HG03565 (cell line): Measurements from ENCODE around the gene FLCN.

ENCODE experiments used
- ATAC-seq: cut with Tn5 transposase; IDR thresholded peaks from one replicate; pipeline ENCODE4 v1.9.1; 2021; ENCODE audit warnings: mild to moderate bottlenecking, moderate library complexity; ENCODE audit not compliant: unreplicated experiment

The FLCN gene

GRCh38 chr17:17239832-17240231, 2.9 kb upstream of the FLCN start:
- no peak for ATAC-seq

DNA sequence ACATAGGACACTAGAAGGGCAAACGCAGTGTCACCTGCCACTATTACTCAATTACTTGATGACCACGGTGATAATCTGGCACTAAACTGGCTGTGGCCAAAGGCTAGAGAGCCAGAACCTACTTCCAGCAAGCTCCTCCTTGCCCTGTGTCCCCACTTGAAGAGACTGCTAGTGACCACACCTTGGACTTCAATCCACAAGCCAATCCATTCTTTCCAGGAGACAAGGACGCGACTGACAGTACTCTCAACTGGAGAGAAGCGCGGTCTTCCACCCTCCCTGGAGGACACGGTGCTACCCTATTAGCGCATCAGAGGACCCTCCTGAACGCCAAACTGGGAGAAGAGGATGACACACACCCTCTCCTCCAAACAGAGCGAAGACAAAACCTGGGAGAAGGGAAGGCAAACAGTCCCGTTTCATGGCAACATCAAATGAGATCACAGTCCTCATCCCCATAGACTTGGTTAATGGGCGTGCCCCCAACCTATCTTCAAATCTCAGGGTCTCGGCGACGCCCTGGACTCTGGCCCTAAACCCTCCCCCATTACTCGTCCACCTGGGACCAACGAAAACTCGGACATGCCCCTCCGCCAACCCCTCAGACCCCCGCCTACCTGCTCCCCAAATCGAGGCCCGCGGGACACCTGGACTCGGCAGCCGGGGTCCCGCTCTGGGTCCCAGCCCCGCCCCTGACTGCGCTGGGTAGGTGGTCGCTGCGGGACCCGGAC, 508 bp downstream of the FLCN start:
- ATAC-seq: no peak

DNA sequence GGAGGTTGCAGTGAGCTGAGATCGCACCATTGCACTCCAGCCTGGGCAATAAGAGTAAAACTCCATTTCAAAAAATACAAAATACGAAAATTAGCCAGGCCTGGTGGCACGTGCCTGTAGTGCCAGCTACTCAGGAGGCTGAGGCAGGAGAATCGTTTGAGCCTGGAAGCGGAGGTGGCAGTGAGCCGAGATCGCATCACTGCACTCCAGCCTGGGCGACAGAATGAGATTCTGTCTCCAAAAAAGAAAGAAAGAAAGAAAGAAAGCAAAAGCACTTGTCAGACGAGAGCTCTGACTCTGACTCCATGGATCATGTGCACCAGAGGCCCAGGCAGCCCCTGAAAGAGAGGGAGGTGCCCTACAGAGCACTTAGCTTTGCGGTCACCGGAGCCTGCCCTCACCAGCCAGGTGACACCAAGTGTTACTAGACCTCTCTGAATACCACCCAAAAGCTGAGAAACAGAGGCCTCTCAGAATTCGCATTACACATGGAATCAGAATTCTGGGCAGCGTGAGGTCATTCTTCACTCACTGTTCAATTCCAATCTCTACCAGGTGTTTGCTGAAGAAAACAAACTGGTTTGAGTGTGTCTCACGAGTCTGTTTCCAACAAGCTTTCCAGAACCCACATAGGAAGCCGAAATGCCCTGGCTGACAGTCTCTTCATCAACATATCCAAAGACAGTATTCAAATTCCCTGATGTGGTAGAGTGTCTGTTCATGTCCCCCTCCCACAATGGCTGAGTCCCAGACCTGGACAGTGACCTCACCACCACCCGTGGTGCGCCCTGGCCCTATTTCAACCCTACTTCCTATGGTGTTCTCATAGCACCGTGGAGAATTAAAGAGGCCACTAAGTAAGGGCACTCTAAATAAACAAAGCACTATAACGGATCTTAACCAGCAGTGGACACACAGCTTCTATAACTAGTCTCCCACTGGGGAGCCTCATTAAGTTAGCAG, 1.5 kb downstream of the FLCN start:
- ATAC-seq: no peak

DNA sequence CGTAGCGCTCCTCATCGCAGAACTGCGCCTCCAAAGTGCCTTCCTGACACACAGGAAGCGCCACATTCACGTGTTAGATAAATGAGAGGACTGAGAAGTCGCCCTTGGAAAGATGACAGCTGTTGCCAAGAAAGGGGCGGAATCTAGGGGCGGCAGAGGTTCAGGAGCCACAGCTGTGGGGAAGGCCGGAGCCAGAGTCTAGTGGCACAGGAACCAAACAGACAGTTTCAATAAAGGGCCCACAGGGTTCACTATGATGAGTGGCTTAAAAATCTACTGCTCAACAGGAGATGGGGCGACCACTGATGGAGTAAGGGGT, 4.7 kb downstream of the FLCN start:
- ATAC-seq: no peak

DNA sequence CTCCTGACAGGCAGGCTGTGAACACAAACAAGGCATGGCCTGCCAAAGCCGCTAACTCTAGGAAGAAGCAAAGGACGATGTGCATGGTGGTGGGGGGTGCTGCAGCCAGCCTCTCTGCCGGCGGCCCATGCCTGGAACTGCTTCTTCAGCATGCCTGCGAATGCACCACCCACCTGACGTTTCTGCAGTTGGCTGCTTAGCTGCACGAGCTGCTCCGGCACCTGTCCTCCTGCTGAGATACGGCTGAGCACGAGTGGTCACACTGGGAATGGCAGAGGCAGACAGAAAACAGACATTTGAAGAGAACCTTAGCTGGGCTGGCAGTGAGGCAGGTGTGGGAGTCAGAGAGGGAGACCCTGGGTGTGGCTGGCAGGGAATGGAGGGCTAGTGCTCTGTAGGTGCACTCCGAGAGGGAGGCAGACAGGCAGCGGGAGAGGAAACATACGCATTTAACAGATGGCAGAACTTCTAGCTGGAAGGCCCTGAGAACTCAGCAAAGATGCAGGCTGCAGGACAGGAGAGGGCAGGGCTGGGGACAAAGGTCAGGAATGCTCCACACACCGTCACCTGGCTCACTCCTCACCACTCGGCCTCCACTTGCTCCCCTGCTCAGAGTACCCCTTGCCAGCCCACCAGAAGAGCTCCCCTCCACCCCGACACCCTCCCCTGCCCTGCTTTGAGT, 5.2 kb downstream of the FLCN start:
- no peak for ATAC-seq

DNA sequence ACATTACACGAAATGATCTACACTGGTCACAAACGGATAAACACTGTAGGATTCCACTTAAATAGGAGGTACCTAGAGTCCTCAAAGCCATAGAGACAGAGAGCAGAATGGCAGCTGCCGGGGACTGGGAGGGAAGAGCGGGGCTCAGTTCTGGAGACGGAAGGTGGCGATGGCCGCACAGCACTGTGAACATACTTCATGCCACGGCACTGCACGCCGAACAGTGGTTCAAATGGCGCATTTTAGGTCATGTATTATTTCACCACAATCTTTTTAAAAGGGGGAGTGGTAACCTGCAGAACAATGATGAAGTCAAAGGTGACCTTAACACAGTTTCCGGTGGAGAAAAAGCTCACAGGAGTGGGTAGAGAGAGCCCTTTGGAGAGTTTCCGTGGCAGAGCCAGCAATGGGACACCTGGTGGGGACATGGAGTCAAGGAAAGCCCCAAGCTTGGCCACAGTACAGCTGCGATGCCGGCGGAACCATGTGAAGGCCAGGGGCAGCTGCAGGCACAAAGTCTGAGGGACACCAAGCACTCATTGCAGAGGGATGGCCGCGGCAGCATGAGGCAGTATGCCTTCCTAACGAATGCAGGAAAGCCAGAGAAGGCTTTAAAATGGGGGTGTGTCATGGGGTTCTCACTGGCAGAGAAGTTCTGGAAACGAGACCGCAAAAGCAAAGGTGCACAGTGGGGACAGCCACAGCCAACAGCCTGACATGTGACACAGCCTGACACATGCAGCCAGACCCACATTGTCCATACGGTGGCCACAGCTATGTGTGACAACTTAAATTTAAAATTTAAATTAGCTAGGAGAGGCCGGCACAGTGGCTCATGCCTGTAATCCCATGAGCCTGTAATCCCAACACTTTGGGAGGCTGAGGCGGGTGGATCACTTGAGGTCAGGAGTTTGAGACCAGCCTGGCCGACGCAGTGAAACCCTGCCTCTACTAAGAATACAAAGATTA, 7.3 kb downstream of the FLCN start:
- ATAC-seq: no peak

DNA sequence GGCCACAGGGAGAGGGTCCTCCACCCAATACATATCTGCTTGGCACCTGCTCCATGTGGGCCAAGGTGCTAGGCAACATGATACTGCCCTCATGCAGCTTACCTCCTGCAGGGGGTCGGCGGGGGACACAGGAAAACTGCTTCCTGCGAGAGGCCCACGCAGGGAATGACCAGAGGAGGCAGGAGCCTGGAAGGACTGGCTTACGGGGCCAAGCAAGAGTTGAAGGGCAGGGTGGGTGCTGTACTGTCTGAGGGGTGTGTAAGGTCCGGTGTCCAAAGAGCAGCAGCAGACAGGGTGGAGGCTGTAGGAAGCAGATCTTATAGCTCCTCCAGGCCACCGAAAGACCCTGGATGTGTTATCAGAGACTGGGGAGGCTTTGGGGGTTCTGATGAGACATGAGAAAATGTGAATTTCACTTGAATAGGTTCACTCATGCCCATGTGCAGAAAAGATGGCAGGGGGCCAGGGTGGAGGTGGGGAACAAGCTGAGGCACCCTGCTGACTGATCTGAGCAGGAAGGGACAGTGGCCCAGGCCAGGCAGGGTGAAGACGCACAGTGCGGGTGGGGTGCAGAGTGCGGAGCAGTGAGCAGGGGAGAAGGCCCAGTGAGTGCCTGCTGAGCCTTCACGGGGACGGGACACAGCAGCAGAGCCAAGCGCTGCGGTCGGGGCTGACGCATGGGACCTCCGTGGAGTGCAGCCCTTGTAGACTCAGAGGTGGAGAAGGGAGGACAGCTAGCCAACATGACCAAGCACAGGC, 8.3 kb downstream of the FLCN start:
- ATAC-seq: no peak

GRCh38 chr17:17227608-17228520, 9.1 kb downstream of the FLCN start:
- no peak for ATAC-seq

DNA sequence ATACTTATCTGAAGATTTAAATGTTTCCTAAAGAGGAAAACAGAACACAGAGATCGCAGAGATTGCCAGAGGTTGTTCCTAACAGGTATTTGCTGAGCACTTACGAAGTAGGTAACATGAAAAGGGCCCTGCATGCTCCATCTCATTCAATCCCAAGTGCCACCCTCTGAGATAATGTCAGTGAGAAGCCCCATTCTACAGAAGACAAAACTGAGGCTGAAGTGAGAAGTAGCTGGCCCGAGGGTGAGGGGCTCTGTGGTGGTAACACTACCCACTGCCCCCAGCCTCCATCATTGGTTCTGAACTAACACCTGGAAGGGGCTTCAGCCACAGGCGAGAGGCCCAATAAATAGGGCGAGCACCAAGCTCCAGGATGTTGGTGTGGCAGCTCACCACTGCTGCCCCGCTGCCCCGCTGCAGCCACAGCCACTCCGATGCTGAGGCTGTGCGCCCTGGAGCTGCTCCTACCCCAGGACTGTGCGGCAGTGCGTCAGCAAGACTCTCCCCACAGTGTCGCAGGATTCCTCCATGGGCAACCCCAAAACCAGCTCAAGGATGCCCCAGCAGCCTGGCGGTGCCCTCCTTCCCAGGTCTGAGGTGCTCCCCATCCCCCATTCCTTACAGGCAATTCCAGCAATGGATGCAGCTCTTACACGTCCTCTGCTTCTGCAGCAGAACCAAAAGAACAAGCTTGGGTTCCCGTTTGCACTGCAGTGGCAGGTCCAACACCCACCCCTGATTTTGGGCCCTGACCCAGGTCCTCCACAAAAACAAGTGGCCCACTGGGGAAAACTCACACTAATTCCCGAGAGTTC, 10.3 kb downstream of the FLCN start:
- no peak for ATAC-seq

DNA sequence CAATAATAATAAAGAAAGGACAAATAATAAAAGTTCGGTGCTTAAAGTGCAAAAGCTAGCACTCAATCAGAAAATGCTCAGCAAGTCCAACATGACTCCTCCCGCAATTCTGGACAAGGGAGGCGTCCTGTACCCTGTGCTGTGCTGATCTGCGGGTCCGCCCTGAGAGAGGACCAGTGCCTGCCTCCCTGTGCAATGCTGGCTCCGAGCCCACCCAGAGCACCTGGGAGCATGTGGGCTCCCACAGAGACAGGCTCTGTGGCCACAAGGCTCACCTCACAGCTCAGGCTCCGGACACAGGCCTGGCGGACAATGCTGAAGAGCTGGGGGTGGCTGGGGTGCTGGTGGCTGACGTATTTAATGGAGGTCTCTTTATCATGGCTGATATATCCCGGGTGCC, 11.1 kb downstream of the FLCN start:
- no peak for ATAC-seq

DNA sequence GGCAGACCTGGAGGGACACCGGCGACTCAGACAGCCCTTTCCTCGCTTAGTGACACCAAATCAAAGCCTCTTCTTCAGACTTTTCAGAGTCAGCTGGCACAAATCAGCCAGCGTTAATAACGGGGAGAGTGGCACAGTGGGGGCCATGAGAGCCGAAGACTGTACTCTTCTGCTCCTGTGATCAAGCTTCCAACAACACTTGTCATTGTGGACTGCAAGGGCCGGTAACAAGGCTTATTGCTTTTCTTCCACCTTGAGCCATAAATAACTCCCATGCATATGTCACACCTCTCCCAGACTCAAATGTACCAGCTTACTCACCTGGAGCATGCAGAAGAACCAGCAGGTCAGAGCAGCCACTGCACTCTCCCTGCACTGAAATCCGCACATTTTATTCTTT, 12.8 kb downstream of the FLCN start:
- ATAC-seq: no peak

DNA sequence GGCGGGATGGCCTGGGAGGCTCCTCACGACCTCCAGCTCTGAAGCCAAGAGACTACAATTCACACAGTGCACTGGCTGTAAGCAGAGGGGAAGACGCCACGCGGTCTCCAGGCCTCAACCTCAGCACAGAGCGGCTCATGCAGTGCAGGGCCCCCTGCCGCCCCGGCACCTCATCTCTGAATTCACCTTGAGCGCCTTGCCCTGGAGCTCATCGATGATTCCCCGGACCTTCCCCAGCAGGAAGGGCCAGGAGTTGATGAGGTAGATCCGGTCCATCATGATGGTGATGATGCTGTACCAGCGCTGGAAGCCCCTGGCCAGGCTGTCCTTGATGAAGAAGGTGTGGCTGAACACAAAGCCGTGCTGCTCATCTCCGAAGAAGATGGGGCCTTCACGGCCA, 13.2 kb downstream of the FLCN start:
- no peak for ATAC-seq

- no peak for ATAC-seq
These were observed 15.6 kb downstream of the FLCN start for GRCh38 chr17:17221329-17221728.

GRCh38 chr17:17220529-17220928, 16.4 kb downstream of the FLCN start:
- ATAC-seq: no peak

GRCh38 chr17:17217995-17218394, 19.0 kb downstream of the FLCN start:
- ATAC-seq: no peak

DNA sequence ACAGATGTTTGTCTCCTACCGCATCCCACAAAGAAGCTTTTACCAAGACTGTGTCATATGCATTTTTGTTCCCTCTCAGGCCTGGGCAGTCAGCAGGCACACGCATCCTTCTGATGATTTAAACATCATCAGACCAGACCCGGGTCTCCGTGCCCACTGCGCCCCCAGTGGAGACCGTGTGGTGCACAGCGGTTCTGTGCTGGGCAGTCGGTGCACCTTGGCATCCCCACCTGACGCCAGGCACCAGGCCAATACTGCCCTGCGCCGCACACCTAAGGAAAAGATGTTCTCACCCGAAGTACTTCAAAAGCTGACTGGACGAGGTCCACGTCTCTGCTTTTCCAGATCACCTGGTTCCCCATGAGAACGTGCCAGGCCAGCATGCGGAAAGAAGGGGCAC, 20.2 kb downstream of the FLCN start:
- no peak for ATAC-seq

DNA sequence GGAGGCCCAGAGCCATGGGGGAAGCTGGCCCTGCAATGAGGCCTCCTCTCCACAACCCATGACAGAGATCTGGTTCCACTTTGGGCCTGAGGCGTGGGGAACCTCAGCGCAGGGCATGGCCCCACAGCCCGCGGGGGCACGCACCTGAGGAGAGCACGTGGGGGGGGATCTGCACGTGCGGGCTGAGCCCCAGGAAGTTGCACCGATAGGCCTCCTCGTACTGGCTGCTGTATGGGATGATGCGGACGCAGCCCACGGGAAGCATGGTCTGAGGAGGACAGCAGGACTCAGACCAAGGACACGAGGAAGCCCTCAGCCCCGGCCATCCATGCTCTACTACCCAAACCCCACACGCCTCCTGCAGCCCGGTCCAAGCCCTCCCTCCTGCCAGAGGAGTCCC, 20.7 kb downstream of the FLCN start:
- no peak for ATAC-seq

- ATAC-seq: no peak
These were observed 21.4 kb downstream of the FLCN start for GRCh38 chr17:17215575-17215974.
